NCI-H2227 (cell line): Measurements from ENCODE around the gene C1orf74.

ENCODE experiments used
- DNase-seq: peaks from one replicate; lab custom pipeline; 2025; ENCODE audit not compliant: unreplicated experiment; lab: John Stamatoyannopoulos, UW

Gene C1orf74

DNA sequence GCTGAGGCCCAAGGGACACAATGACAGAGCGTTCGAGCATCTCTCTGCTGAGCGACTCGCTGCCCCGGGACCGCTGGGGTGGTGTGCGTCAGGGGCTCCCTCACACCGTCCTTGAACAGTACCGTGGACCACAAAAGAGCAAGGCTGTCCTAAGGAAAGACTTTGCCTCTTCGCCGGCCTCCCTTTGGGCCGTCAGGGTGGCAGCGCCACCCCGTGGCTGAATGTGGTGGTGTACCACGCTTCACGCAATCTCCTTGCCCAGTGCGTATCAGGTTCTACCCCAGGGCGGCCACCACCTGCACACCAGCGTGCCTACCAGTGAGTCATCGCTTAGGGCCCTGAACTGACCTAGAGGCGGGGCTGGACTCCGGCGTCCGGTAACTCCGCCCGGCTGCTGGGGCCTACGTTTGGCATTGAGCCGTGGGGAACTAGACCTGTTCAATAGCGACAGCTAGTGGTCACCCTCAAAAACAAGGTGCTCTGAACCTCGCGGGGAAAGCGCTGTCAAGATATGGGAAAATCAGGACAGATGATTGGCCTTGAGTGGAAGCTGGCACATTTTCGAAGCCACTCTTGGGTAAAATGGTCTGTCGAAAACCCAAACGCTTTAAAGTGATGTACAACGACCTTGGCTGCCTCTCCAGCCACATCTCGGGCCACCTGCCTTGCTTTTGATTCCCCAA, 36.6 kb downstream of the C1orf74 start:
- no peak for DNase-seq

DNA sequence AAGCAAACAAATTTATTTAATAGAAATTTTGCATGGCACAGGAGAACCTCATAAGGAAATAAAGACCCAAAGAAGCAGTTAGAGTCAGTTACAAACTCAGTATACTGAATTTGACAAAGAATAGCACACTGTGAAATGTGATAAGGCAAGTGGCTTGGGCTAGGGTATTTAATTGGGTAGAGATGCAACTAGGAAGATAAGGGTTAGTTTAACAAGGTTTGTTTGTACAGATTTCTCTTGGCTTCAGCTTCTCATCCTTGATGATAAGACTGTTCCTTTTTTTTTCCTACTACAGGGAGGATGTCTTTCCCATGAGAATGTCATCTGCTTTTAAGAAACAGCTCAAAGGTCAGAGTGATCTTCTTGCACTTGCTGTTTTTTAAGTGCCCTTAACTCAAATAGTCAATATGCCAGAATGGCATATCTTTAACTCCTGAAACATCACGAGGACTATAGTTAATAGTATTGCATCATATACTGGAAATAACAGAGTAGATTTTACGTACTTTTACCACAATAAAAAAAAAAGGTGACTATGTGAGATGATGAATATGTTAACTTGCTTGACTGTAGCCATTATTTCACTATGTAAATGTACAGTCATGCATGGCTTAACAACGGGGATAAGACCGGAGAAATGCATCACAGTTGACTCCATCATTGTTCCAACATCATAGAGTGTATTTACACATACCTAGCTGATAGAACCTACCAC, 37.8 kb downstream of the C1orf74 start:
- DNase-seq, result no peak

DNA sequence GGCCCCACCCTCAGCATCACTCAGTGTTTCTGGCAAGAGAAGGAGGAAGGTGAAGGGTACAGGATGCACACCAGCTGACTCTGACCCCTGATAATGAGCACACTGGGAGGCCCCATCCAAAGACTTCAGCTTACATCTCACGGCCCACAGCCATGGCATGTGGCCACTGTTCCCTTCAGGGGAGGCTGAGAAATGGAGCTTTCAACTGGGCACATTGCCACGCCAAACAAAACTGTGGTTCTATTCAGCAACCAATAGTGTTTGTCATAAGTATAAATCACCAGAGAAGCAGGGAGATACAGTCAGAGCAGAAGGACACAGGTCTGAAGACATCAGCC, 41.2 kb downstream of the C1orf74 start:
- no peak for DNase-seq

DNA sequence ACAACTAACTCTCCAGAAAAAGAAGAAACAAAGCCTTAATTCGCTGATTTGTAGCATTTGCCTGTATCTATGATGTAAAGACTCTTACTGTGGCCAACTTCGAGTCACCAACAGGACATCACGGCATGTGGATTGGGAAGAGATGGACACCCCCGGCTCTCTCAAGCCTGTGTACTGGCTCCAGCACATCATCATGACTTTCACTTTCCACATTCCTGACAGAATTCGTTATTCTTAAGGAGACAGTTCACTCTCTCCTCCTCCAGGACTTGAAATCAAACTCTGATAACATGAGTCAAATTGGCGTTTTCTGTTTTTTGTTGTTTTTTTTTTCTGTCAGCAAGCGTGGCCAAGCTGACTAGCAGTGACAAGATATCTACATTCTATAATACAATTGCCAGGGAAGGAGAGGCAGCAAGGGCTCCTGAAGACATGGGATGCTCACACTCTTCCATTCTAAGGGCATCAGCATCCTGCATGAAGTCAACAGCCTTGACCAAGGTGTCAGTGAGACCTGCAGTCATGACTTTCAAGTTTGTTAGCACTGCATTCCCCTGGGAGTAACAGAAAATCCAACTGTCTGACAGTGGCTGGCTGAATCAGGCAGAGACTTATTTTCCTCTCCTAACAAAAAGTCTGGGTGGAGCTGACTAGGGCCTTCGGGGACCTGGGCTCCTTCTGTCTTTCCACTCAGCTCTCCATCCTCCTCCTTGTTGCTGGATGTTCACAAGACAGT, 41.8 kb downstream of the C1orf74 start:
- no peak for DNase-seq

DNA sequence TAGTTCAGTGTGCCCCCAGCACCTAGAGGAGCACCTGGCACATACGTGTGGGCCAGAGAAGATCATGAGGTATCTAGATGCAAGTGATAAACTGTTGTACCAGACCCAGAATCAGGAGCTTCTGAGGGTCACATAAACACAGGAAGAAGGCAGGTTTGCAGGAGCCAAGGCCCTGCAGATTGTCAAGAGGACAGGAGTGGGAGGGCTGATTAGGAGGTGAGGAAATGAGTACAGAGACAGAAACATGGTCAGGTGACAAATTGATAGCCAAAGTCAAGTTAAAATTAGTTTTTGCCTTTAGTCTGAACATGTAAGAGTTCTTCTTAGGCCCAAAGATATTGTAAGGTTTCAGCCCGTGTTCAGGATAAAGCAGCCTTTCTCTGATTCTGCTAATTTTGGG, 42.5 kb downstream of the C1orf74 start:
- no peak for DNase-seq

DNA sequence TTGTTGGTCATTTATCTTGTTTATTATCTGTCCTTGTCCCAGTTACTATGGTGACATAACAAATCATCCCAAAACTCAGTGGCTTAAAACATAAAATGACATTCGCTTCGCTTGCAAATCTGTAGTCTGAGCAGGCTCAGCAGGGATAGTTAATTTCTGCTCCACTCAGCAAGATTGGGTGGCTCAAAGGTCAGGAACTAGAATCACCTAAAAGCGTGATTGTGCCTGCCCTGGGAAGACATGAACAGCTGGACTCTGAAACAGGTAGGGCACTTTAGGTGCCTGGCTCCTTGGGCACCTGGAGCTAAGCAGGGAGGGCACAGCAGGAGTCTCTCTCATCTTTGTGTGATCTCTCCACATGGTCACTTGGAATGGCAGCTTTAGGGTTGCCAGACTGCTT, 43.2 kb downstream of the C1orf74 start:
- DNase-seq, result no peak

DNA sequence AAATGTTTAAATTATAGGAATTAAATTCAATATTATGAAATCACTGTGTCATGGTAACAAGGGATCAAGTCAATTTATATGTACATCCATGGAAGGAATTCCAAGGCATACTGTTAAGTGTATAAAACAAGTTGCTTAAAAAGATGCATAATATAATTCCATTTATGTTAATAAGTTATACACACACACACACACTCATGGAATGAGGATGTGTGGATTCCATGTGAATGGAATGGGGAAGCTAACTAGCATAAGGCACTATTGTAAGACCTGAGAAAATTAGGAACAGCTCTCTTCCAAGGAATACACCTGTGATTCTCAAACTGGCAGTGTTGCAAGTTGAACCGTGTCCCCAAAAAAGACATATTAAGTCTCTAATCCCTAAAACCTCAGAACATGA, 46.1 kb downstream of the C1orf74 start:
- DNase-seq, result no peak

DNA sequence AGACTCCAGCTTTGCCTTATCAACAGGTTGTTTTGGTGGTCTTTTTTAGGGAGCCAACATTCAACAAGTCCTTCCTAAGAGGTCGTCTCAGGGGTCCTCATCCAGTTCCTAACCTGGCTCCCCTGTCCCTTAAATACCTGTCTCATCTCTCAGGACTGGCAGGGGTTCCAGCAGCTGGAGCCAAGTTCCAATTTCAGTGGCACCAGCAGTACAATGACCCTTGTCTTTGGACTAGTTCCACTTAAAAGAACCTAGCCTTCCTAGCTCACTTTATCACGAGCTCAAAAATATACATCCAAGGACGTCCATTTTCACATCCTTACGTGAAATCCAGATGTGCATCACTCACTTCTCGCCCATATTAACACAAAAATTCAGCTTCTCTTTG, 47.2 kb downstream of the C1orf74 start:
- no peak for DNase-seq

DNA sequence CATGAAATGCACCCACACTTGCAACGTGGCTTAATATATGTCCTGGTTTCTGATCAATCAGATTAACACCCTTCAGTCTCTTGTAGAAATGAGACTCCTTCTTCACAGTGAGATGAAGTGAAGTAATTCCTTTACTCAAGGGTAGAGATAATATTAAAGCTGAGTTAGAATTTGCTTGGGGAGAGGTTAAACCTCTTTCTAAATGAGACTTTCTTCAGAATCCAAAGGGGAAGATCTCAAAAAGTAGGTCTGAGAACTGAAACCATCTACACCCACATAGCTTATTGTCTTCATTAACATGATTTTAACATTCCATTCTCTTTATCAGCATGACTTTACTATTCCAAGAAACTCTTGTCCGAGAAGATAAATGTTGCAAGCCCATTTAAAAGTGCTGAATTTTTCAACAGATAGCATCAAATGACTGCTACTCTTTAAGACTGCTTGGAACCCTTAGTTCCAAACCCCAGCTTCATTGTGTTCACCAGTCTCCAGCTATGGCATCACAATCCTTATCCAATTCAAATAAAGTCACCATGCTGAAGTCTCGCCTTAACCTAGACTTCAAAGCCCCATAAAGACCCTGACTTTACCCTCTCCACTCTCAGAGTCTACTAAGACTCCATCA, 47.8 kb downstream of the C1orf74 start:
- no peak for DNase-seq

DNA sequence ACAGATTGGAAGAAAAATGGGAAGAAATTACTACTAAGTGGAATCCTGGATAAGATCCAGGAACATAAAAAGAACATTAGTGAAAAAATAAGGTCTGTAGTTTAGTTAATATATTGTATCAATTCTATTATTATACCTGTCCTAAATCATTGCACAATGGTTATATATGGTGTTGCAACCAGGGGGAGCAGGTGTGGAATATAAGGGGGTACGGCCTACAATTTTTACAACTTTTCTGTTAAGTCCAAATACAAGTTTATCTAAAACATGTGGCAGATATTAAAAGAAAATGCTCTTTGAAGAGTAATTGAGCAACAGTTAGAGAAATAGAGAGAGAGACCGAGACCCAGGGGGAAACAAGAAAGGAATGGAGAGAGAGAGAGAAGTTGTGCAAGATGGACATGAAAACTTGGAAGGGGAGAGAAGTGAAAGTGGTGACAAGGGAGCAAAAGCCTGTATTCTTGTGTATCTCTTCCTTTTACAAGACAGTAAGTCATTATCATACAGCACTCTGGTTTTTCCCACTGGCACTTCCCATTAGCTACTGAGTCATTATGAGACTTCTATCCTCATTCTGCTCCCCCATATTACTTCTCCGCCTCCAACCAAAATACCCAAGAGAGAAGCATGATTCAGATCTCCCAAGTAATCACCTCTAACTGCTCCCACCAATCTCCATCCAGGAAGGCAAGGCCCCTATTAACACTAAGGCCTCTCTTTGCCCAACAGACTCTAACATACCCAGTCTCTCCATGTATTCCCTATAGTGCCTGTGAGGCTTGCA, 50.8 kb downstream of the C1orf74 start:
- DNase-seq, result no peak

DNA sequence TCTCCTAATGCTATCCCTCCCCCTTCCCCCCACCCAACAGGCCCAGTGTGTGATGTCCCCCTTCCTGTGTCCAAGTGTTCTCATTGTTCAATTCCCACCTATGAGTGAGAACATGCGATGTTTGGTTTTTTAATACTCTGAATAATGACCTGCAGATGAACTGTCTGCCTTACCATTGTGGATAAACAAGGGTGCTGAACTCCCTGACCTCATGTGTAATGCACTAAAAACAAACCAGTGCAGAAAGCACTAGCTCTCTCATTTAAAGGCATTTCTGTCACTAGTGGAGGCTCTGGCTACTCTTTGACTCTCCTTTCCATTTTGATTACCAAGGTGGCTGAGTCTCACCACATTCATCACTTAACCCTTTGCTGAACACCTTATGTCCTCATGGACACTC, 51.6 kb downstream of the C1orf74 start:
- no peak for DNase-seq

DNA sequence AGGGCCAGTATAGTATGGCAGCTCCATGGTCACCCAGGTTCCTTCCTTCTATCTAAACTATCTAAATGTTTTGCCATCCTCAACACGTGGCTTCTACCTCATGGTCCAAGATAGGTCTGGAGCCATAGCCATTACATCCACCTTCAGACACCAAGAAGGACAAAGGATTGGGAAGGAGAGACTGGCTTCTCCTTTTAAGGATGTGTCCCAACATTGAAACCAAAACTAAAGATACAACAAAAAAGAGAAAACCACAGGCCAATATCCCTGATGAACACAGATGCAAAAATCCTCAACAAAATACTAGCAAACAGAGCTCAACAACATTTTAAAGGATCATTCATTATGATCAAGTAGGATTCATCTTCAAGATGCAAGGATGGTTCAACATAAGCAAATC, 54.9 kb downstream of the C1orf74 start:
- no peak for DNase-seq
